Activated T-cell treated with anti-CD3 and anti-CD28 coated beads for 48 hours (primary cell): ENCODE measurements around the gene MED20.

ENCODE experiments used
- DNase-seq: peaks from one replicate; pipeline ENCODE4 v3.0.0-alpha.2; 2020; ENCODE audit warnings: low read depth

The MED20 gene

GRCh38 chr6:41941280-41942066, 20.5 kb upstream of the MED20 start, which contains the start of gene CCND3:
Gene CCND3 (minus strand): TSS chr6:41941808. CDS start chr6:41941649, 159 bp downstream.
- peak; percentile 93 for DNase-seq

GRCh38 chr6:41940759-41941279, 19.9 kb upstream of the MED20 start:
- DNase-seq = peak; percentile 46

GRCh38 chr6:41939848-41940758, 19.2 kb upstream of the MED20 start:
- peak; percentile 42 for DNase-seq

GRCh38 chr6:41939176-41939847, 18.4 kb upstream of the MED20 start:
- DNase-seq = no peak

- DNase-seq = no peak
Measured at GRCh38 chr6:41938590-41939175, 17.7 kb upstream of the MED20 start.

GRCh38 chr6:41937861-41938574, 17.1 kb upstream of the MED20 start:
- DNase-seq = no peak

GRCh38 chr6:41937472-41937860, 16.5 kb upstream of the MED20 start:
- DNase-seq = no peak

- DNase-seq = peak; percentile 62
Measured at GRCh38 chr6:41936073-41936837, 15.3 kb upstream of the MED20 start.

- no peak for DNase-seq
Measured at GRCh38 chr6:41935685-41936072, 14.7 kb upstream of the MED20 start.

- DNase-seq = no peak
Measured at GRCh38 chr6:41935193-41935574, 14.2 kb upstream of the MED20 start.

- DNase-seq = no peak
Measured at GRCh38 chr6:41934278-41935192, 13.6 kb upstream of the MED20 start.

- DNase-seq = no peak
Measured at GRCh38 chr6:41932378-41932777, 11.4 kb upstream of the MED20 start.

- no peak for DNase-seq
Measured at GRCh38 chr6:41931792-41932191, 10.9 kb upstream of the MED20 start.

- DNase-seq = no peak
Measured at GRCh38 chr6:41929924-41930323, 9.0 kb upstream of the MED20 start.

GRCh38 chr6:41927253-41927652, 6.3 kb upstream of the MED20 start:
- DNase-seq = no peak

GRCh38 chr6:41922154-41922553, 1.2 kb upstream of the MED20 start:
- no peak for DNase-seq

GRCh38 chr6:41921712-41921998, 716 bp upstream of the MED20 start:
- no peak for DNase-seq

- no peak for DNase-seq
Measured at GRCh38 chr6:41917528-41917927, 3.4 kb downstream of the MED20 start.

GRCh38 chr6:41914869-41915530, 5.9 kb downstream of the MED20 start:
- DNase-seq = no peak
